Spleen (tissue), 11 donors: ENCODE data around the gene COL27A1. TPM values are rescaled to one million over a fixed set of nuclear protein-coding genes. Genes with fewer than 3 reads are reported as not detected.
A peak's percentile ranks its signal among the peaks of the same experiment; 100 is the strongest.
"Not testable (repeated sequence)": the region's sequence is repeated elsewhere in the genome, so short reads cannot be mapped to it uniquely, and the experiment has no call there.

Source experiments
- DNase-seq: peaks from one replicate; pipeline ENCODE4 v3.0.0-alpha.2; 2020
- H3K27ac ChIP-seq, 8 donors: fragments of 200-600 bp; sonication (generic) in 7 of 8; 1 replicate in 4 of 8; 2 replicates in 4 of 8; pipeline versions ENCODE4 v1.5.0 to v1.8.0; 2016 to 2021; ENCODE audit warnings: inconsistent platforms in 4 of 8, mild to moderate bottlenecking in 4 of 8, moderate library complexity in 1 of 8
- H3K27me3 ChIP-seq, 7 donors: fragments of 200-600 bp; sonication (generic) in 6 of 7; replicated peaks in 1 of 7; 1 replicate in 4 of 7; 2 replicates in 3 of 7; pipeline versions ENCODE4 v1.5.0 to v1.8.0; 2016 to 2021; ENCODE audit warnings: inconsistent platforms in 3 of 7, mild to moderate bottlenecking in 1 of 7
- H3K36me3 ChIP-seq, 6 donors: fragments of 200-600 bp; sonication (generic) in 5 of 6; 1 replicate in 4 of 6; 2 replicates in 2 of 6; pipeline versions ENCODE4 v1.5.0 to v1.8.0; 2016 to 2021; ENCODE audit warnings: inconsistent platforms in 2 of 6
- H3K4me1 ChIP-seq, 6 donors: fragments of 200-600 bp; sonication (generic) in 5 of 6; 1 replicate in 3 of 6; 2 replicates in 3 of 6; pipeline versions ENCODE4 v1.5.0 to v1.8.0; 2016 to 2021; ENCODE audit warnings: inconsistent platforms in 3 of 6
- H3K4me3 ChIP-seq, 8 donors: fragments of 200-600 bp; sonication (generic) in 7 of 8; 1 replicate in 4 of 8; 2 replicates in 4 of 8; pipeline versions ENCODE4 v1.5.0 to v1.8.0; 2016 to 2021; ENCODE audit warnings: inconsistent platforms in 4 of 8, mild to moderate bottlenecking in 4 of 8, moderate library complexity in 2 of 8
- H3K9me3 ChIP-seq, 8 donors: fragments of 200-600 bp; sonication (generic) in 7 of 8; 1 replicate in 4 of 8; 2 replicates in 4 of 8; pipeline versions ENCODE4 v1.5.0 to v1.8.0; 2016 to 2021; ENCODE audit warnings: inconsistent platforms in 4 of 8
- POLR2A ChIP-seq, 3 donors: fragments of 450-650 bp; IDR thresholded peaks; one replicate each; pipeline ENCODE4 v1.5.1; 2017; ENCODE audit warnings: antibody characterized with exemption in 3 of 3, mild to moderate bottlenecking in 1 of 3
- POLR2AphosphoS5 ChIP-seq, 3 donors: sonication (generic); formaldehyde crosslinking; IDR thresholded peaks; one replicate each; pipeline ENCODE4 v1.5.1; 2017; ENCODE audit warnings: antibody characterized with exemption in 3 of 3
- WGBS, 5 donors: extraction: QIAGEN DNeasy Blood & Tissue Kit in 3 of 5; methylation state at CpG; one replicate each; pipeline versions ENCODE4 v1.1.5 to v1.1.7; 2013 to 2018; 5-methylcytosine and 5-hydroxymethylcytosine counted together
- intact Hi-C: fragments of 100-400 bp; cut with DNase I; formaldehyde crosslinking; loops from one replicate; pipeline ENCODE4 v1.15.0; 2023; ENCODE audit warnings: low total_unique reads
- polyA plus RNA-seq, 3 donors: library from polyadenylated mRNA; stranded (reverse); fragments of 200-250 nt; gene quantifications; one replicate each; pipeline ENCODE4 v1.2.1, GENCODE V29; 2013
- total RNA-seq, 7 donors: library from RNA; depleted of rRNA in 3 of 7; stranded (reverse); fragments of >200 nt in 3 of 7; fragmentation: NEBNext Ultra II Directional in 4 of 7; extraction: Animal tissue kit (Norgen Biotek cat#: 25700) in 4 of 7; gene quantifications; one replicate each; pipeline versions ENCODE4 v1.1.0 to v1.2.1, GENCODE V29; 2016 to 2021
- TF ChIP-seq, protein P1 (sequence below), 11 experiments: fragments of 200-600 bp in 7 of 11; fragments of 450-650 bp in 4 of 11; sonication (generic) in 4 of 11; IDR thresholded peaks in 8 of 11; conservative IDR thresholded peaks in 3 of 11; 1 replicate in 7 of 11; 2 replicates in 4 of 11; pipeline versions ENCODE4 v1.4.0 to v1.8.0; 2016 to 2021; ENCODE audit warnings: antibody characterized with exemption in 11 of 11, inconsistent platforms in 4 of 11, mild to moderate bottlenecking in 1 of 11
- donor health status: healthy with polysubstance abuse.
- donor health status: DM: no; HTN: no; CAD: no; lungs with moderate emphysema.
- donor health status: DM: no; HTN: no; CAD: no.
- donor health status: Bipolar disorder and iron deficiency.
- donor health status: healthy.
- donor health status: DM: no; HTN: no; CAD: no.
- donor health status: DM: yes; HTN: yes; CAD: no.

Gene COL27A1
- total and polyA plus RNA-seq, 10 donors: 2.1 to 23.4 (median 6.1) TPM

GRCh38 chr9:114324492-114324891 is 169.2 kb downstream of the COL27A1 start:
- Histone ChIP-seq H3K4me1 (no peaks in the 10 kb centered on the region), H3K4me3 (no peak overlapping the region), H3K27me3 (peaks cover 0 to 25% (median 0%) of the 10 kb centered on the region in 7 donors), H3K9me3 (no peaks in the 10 kb centered on the region), H3K36me3 (no peaks in the 10 kb centered on the region), H3K27ac (no peak overlapping the region)
- intact Hi-C loops: no loop called here
- peak; percentile 37 for DNase-seq
- WGBS, 5 donors: 91 to 97% (median 92%) methylated on average over 8 of the region's 8 CpGs
- TF ChIP-seq POLR2AphosphoS5 (IDR thresholded peaks at IDR 0.05) (no peak), POLR2A (IDR thresholded peaks at IDR 0.05) (no peak)
- TF ChIP-seq, protein P1, sequence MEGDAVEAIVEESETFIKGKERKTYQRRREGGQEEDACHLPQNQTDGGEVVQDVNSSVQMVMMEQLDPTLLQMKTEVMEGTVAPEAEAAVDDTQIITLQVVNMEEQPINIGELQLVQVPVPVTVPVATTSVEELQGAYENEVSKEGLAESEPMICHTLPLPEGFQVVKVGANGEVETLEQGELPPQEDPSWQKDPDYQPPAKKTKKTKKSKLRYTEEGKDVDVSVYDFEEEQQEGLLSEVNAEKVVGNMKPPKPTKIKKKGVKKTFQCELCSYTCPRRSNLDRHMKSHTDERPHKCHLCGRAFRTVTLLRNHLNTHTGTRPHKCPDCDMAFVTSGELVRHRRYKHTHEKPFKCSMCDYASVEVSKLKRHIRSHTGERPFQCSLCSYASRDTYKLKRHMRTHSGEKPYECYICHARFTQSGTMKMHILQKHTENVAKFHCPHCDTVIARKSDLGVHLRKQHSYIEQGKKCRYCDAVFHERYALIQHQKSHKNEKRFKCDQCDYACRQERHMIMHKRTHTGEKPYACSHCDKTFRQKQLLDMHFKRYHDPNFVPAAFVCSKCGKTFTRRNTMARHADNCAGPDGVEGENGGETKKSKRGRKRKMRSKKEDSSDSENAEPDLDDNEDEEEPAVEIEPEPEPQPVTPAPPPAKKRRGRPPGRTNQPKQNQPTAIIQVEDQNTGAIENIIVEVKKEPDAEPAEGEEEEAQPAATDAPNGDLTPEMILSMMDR (IDR thresholded peaks at IDR 0.05 in 8 of 11, conservative IDR thresholded peaks at IDR 0.05 in 3 of 11): no peak

DNA sequence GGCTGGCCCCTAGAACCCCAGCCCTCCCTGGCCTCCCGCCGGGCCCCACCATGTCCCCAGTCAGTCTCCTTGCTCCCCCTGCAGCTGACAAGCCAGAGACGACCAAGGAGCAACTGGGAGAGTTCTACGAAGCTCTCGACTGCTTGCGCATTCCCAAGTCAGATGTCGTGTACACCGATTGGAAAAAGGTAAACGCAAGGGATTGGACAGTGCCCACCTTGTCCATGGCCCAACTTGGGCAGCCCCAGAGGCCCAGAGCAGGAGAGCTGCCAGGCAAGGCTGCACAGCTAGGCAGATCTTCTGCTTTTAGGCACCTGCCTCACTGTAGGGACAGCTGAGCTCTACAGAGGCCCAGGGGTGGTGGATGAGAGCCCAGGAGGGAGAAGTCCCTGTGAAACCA is 169.6 kb downstream of the COL27A1 start:
- H3K27me3 ChIP-seq: peaks cover 0 to 22% (median 0%) of the 10 kb centered on the region in 7 donors
- DNase-seq, H3K4me3 ChIP-seq, intact Hi-C loops, H3K27ac ChIP-seq, H3K36me3 ChIP-seq, H3K4me1 ChIP-seq, H3K9me3 ChIP-seq: not testable (repeated sequence)
- WGBS, 5 donors: 86 to 95% (median 91%) methylated on average over 5 to 9 of the region's 9 CpGs

DNA sequence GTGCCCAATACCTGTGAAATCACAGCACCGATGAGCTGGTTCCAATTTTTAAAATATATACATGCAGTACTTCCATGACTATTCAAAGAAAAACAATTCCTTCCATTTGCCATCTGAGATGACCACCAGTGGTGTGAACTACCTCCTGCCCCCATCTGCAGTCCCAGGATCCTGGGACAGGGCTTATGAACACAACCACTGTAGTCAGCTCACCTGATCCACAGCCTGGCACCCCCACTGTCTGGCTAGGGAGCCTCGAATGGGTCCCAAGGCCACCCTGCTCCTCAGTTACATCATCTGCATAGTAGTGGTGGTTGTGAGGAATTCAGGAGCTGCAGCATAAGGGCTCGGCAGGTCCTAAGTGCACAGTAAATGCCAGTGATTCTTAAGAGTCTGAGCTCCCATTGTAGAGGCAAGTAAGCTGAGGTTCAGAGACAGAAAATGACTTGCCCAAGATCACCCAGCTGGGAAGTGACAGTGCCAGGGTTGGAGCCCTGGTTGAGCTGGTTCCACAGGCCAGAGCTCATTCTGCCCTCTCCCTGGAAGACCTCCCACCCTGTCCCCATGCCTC is 170.4 kb downstream of the COL27A1 start:
- H3K4me3 ChIP-seq, H3K9me3 ChIP-seq, intact Hi-C loops, H3K27ac ChIP-seq, H3K4me1 ChIP-seq, DNase-seq, H3K36me3 ChIP-seq: not testable (repeated sequence)
- peaks cover 0 to 14% (median 0%) of the 10 kb centered on the region in 7 donors for H3K27me3 ChIP-seq
- WGBS, 5 donors: 78 to 95% (median 85%) methylated on average over 3 of the region's 3 CpGs

- peaks cover 0 to 11% (median 0%) of the 10 kb centered on the region in 6 donors for H3K4me1 ChIP-seq
- TF ChIP-seq POLR2A (IDR thresholded peaks at IDR 0.05) (no peak), POLR2AphosphoS5 (IDR thresholded peaks at IDR 0.05) (no peak)
- TF ChIP-seq, protein P1 (IDR thresholded peaks at IDR 0.05 in 8 of 11, conservative IDR thresholded peaks at IDR 0.05 in 3 of 11): no peak
- WGBS, 5 donors: 86 to 95% (median 93%) methylated on average over 8 of the region's 8 CpGs
- no peak overlapping the region for H3K4me3 ChIP-seq
- H3K27me3 ChIP-seq: no peaks in the 10 kb centered on the region
- intact Hi-C loops: no loop called here
- DNase-seq: no peak
- no peaks in the 10 kb centered on the region for H3K9me3 ChIP-seq
- no peak overlapping the region for H3K27ac ChIP-seq
- H3K36me3 ChIP-seq: no peaks in the 10 kb centered on the region
Observed at GRCh38 chr9:114327749-114328148, 172.4 kb downstream of the COL27A1 start.

DNA sequence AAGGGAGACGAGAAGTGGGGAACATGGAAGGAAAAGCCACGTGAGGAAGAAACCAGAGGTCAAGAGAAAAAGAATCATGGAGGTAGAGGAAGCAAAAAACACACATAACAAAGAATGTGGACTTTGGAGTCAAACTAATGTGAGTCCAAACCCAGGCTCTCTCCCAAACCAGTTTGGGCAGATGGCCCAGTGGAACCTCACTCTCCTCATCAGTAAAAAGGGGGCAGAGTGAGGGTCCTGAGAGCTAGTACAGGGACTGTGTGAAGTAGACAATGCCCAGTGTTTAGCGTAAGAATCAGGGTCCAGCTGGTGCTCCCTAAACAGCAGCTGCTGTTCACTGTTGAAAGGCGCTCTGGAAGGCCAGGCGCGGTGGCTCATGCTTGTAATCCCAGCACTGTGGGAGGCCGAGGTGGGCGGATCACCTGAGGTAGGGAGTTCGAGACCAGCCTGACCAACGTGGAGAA is 173.1 kb downstream of the COL27A1 start:
- H3K4me3 ChIP-seq, H3K27me3 ChIP-seq, H3K27ac ChIP-seq, intact Hi-C loops, H3K36me3 ChIP-seq, H3K9me3 ChIP-seq: not testable (repeated sequence)
- peaks cover 0 to 11% (median 0%) of the 10 kb centered on the region in 6 donors for H3K4me1 ChIP-seq
- DNase-seq: peak; percentile 66
- WGBS, 5 donors: 76 to 90% (median 88%) methylated on average over 10 of the region's 10 CpGs

GRCh38 chr9:114328937-114329624 is 173.7 kb downstream of the COL27A1 start:
- H3K27ac ChIP-seq, H3K36me3 ChIP-seq, intact Hi-C loops, H3K27me3 ChIP-seq, H3K4me3 ChIP-seq, H3K9me3 ChIP-seq, DNase-seq: not testable (repeated sequence)
- 78 to 83% (median 81%) methylated on average over 9 to 11 of the region's 12 CpGs for WGBS, 5 donors
- H3K4me1 ChIP-seq: peaks cover 0 to 11% (median 0%) of the 10 kb centered on the region in 6 donors

GRCh38 chr9:114329625-114330022 is 174.3 kb downstream of the COL27A1 start, which contains the start of gene ORM2:
ORM2 (plus strand) TSS chr9:114329869; CDS start chr9:114329905, 36 bp downstream.
- 83 to 100% methylated on average over 1 of the region's 10 CpGs; no CpG with 5 or more reads in 3 of the 5 donors for WGBS, 5 donors
- H3K9me3 ChIP-seq, H3K27me3 ChIP-seq, H3K4me3 ChIP-seq, H3K27ac ChIP-seq, intact Hi-C loops, DNase-seq, H3K36me3 ChIP-seq: not testable (repeated sequence)
- peaks cover 0 to 11% (median 0%) of the 10 kb centered on the region in 6 donors for H3K4me1 ChIP-seq
